Epidermal melanocyte (primary cell): Measurements from ENCODE around the gene NRP1.

Experiments
- DNase-seq: peaks from one replicate; pipeline ENCODE4 v3.0.0; 2011; ENCODE audit warnings: low spot score; ENCODE audit not compliant: insufficient read length

NRP1 gene

GRCh38 chr10:33215154-33215553 is 119.3 kb downstream of the NRP1 start:
- DNase-seq = no peak

GRCh38 chr10:33214174-33214573 is 120.3 kb downstream of the NRP1 start:
- no peak for DNase-seq

- DNase-seq = no peak
Measured at GRCh38 chr10:33212061-33212748, 122.3 kb downstream of the NRP1 start.

- DNase-seq = peak; percentile 44
Measured at GRCh38 chr10:33211106-33211878, 123.2 kb downstream of the NRP1 start.

GRCh38 chr10:33209802-33210201 is 124.7 kb downstream of the NRP1 start:
- DNase-seq = no peak

GRCh38 chr10:33208166-33208565 is 126.3 kb downstream of the NRP1 start:
- no peak for DNase-seq

- DNase-seq = no peak
Measured at GRCh38 chr10:33204031-33204430, 130.4 kb downstream of the NRP1 start.

GRCh38 chr10:33201971-33202370 is 132.5 kb downstream of the NRP1 start:
- no peak for DNase-seq

- no peak for DNase-seq
Measured at GRCh38 chr10:33201056-33201780, 133.2 kb downstream of the NRP1 start.

- DNase-seq = no peak
Measured at GRCh38 chr10:33199731-33200232, 134.7 kb downstream of the NRP1 start.

- no peak for DNase-seq
Measured at GRCh38 chr10:33198610-33199009, 135.9 kb downstream of the NRP1 start.

GRCh38 chr10:33196710-33197491 is 137.6 kb downstream of the NRP1 start:
- no peak for DNase-seq

GRCh38 chr10:33196377-33196706 is 138.1 kb downstream of the NRP1 start:
- no peak for DNase-seq

GRCh38 chr10:33195608-33196376 is 138.7 kb downstream of the NRP1 start:
- no peak for DNase-seq

- no peak for DNase-seq
Measured at GRCh38 chr10:33193701-33194521, 140.6 kb downstream of the NRP1 start.

GRCh38 chr10:33193057-33193700 is 141.3 kb downstream of the NRP1 start:
- peak; percentile 77 for DNase-seq

- no peak for DNase-seq
Measured at GRCh38 chr10:33192190-33192589, 142.3 kb downstream of the NRP1 start.

- no peak for DNase-seq
Measured at GRCh38 chr10:33190406-33190805, 144.1 kb downstream of the NRP1 start.

GRCh38 chr10:33189808-33190207 is 144.7 kb downstream of the NRP1 start:
- no peak for DNase-seq
